Fibroblast of skin of left biceps (primary cell): ENCODE measurements around the gene CLEC18A.
"Not testable (repeated sequence)": the region's sequence is repeated elsewhere in the genome, so short reads cannot be mapped to it uniquely, and the experiment has no call there.

Source experiments
- DNase-seq, 2 experiments: peaks; one replicate each; pipeline ENCODE4 v3.0.0-alpha.2; 2013; ENCODE audit warnings: low read depth in 2 of 2

Gene CLEC18A

GRCh38 chr16:69952116-69952515, 982 bp downstream of the CLEC18A start:
- DNase-seq: not testable (repeated sequence)

GRCh38 chr16:69952572-69953355, 1.6 kb downstream of the CLEC18A start:
- DNase-seq: not testable (repeated sequence)

- not testable (repeated sequence) for DNase-seq
These were observed 3.1 kb downstream of the CLEC18A start for GRCh38 chr16:69954241-69954640.

GRCh38 chr16:69963312-69963711, 12.2 kb downstream of the CLEC18A start:
- DNase-seq: not testable (repeated sequence)

- DNase-seq: not testable (repeated sequence)
These were observed 14.0 kb downstream of the CLEC18A start for GRCh38 chr16:69964960-69965660.

GRCh38 chr16:69965661-69966054, 14.5 kb downstream of the CLEC18A start:
- DNase-seq: not testable (repeated sequence)

- not testable (repeated sequence) for DNase-seq
These were observed 16.6 kb downstream of the CLEC18A start for GRCh38 chr16:69967688-69968087.

- not testable (repeated sequence) for DNase-seq
These were observed 17.0 kb downstream of the CLEC18A start for GRCh38 chr16:69968125-69968524.

GRCh38 chr16:69969657-69970056, 18.5 kb downstream of the CLEC18A start:
- DNase-seq: not testable (repeated sequence)

- DNase-seq: not testable (repeated sequence)
These were observed 21.0 kb downstream of the CLEC18A start for GRCh38 chr16:69972120-69972519.

GRCh38 chr16:69972935-69973334, 21.8 kb downstream of the CLEC18A start:
- not testable (repeated sequence) for DNase-seq

GRCh38 chr16:69985196-69985595, 34.1 kb downstream of the CLEC18A start:
- DNase-seq: not testable (repeated sequence)

GRCh38 chr16:69997956-69998355, 46.8 kb downstream of the CLEC18A start:
- DNase-seq: not testable (repeated sequence)

- DNase-seq: not testable (repeated sequence)
These were observed 48.7 kb downstream of the CLEC18A start for GRCh38 chr16:69999801-70000200.

- not testable (repeated sequence) for DNase-seq
These were observed 52.4 kb downstream of the CLEC18A start for GRCh38 chr16:70003511-70003910.

- DNase-seq: not testable (repeated sequence)
These were observed 57.5 kb downstream of the CLEC18A start for GRCh38 chr16:70008604-70009003.

- DNase-seq: not testable (repeated sequence)
These were observed 59.5 kb downstream of the CLEC18A start for GRCh38 chr16:70010615-70011014.

- DNase-seq: not testable (repeated sequence)
These were observed 60.0 kb downstream of the CLEC18A start for GRCh38 chr16:70011120-70011519.

- DNase-seq: not testable (repeated sequence)
These were observed 61.2 kb downstream of the CLEC18A start for GRCh38 chr16:70012354-70012753.

GRCh38 chr16:70012951-70013350, 61.8 kb downstream of the CLEC18A start:
- not testable (repeated sequence) for DNase-seq
